Naive thymus-derived CD8-positive, alpha-beta T cell (primary cell): ENCODE measurements around the gene CNTNAP2. TPM values are rescaled to one million over a fixed set of nuclear protein-coding genes. Genes with fewer than 3 reads are reported as not detected.
A peak's percentile ranks its signal among the peaks of the same experiment; 100 is the strongest.

Experiments used
- ATAC-seq, 2 donors: fragments of 150-1000 bp; cut with Tn5 transposase in 1 of 2; sonication (Bioruptor Pico), chemical (Tn5 transposase) in 1 of 2; 1 replicate in 1 of 2; 2 replicates in 1 of 2; pipeline ENCODE4 v1.10.0; 2021; ENCODE audit warnings: mild to moderate bottlenecking in 2 of 2, moderate library complexity in 2 of 2
- POLR2A ChIA-PET: fragments of 350-600 bp; sonication (Branson Sonifier 250); formaldehyde crosslinking; loops from one replicate; lab custom pipeline; 2021; ENCODE audit warnings: antibody characterized with exemption; lab: Charles Lee
- DNase-seq, 10 donors: peaks; one replicate each; pipeline versions ENCODE4 v3.0.0 to v3.0.0-alpha.2; 2020 to 2022
- H3K27ac Mint-ChIP-seq, 10 donors: one replicate each; pipeline ENCODE4 v1.8.0; 2020 to 2022; ENCODE audit warnings: mild to moderate bottlenecking in 10 of 10, mixed read lengths in 10 of 10, moderate library complexity in 4 of 10, inconsistent platforms in 1 of 10
- H3K27me3 Mint-ChIP-seq, 5 donors: one replicate each; pipeline ENCODE4 v1.8.0; 2021 to 2022; ENCODE audit warnings: mixed read lengths in 5 of 5
- H3K36me3 Mint-ChIP-seq, 3 donors: one replicate each; pipeline ENCODE4 v1.8.0; 2020 to 2022; ENCODE audit warnings: mixed read lengths in 3 of 3, mild to moderate bottlenecking in 2 of 3, inconsistent platforms in 1 of 3
- H3K4me1 Mint-ChIP-seq, 4 donors: one replicate each; pipeline ENCODE4 v1.8.0; 2021 to 2022; ENCODE audit warnings: mixed read lengths in 4 of 4
- H3K4me3 Mint-ChIP-seq, 10 donors: one replicate each; pipeline ENCODE4 v1.8.0; 2020 to 2022; ENCODE audit warnings: mild to moderate bottlenecking in 10 of 10, mixed read lengths in 10 of 10, moderate library complexity in 6 of 10, inconsistent platforms in 1 of 10
- H3K9me3 Mint-ChIP-seq, 9 donors: one replicate each; pipeline ENCODE4 v1.8.0; 2020 to 2022; ENCODE audit warnings: mixed read lengths in 9 of 9, mild to moderate bottlenecking in 3 of 9, inconsistent platforms in 1 of 9, moderate library complexity in 1 of 9
- polyA plus RNA-seq, 3 donors: library from polyadenylated mRNA; unstranded; fragments of 300-500 nt; fragmentation: Illumina TruSeq; gene quantifications; one replicate each; pipeline ENCODE4 v1.2.3, GENCODE V29; 2021
- total RNA-seq, 8 experiments: library from RNA in 2 of 8; stranded (reverse) in 2 of 8; gene quantifications; one replicate each; pipeline ENCODE4 v1.2.3 and lab custom pipeline; 2021 to 2026

The CNTNAP2 gene
- total and polyA plus RNA-seq, 5 experiments from 2014 or later: 0.12 to 1.5 (median 0.71) TPM; not detected in 1

DNA sequence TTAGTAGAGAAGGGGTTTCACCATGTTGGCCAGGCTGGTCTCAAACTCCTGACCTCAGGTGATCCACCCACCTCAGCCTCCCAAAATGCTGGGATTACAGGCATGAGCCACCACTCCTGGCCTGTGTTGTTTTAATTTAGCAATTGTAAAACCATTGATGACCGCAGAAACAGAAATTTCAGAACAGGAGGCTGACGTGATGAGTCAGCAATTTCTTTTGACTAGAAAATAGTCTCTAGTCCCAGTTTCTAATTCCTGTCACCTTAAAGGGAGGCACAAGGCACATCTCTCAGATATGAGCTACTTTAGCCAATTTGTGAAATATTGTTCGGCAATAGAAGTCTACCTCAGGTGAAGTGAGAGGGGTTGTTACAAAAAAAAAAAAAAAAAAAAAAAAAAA, 2033.1 kb downstream of the CNTNAP2 start:
- ATAC-seq (no peak), DNase-seq (no peak)
- Mint-ChIP-seq H3K36me3 (peaks cover 0 to 5% (median 0%) of the 10 kb centered on the region in 3 donors), H3K27me3 (peaks cover 4 to 25% (median 10%) of the 10 kb centered on the region in 5 donors), H3K27ac (peak overlapping the region in 1 of 10 donors; percentile 24), H3K4me1 (no peaks in the 10 kb centered on the region), H3K4me3 (no peak overlapping the region), H3K9me3 (peaks cover 0 to 10% (median 0%) of the 10 kb centered on the region in 9 donors)
- POLR2A ChIA-PET: no interaction called here

DNA sequence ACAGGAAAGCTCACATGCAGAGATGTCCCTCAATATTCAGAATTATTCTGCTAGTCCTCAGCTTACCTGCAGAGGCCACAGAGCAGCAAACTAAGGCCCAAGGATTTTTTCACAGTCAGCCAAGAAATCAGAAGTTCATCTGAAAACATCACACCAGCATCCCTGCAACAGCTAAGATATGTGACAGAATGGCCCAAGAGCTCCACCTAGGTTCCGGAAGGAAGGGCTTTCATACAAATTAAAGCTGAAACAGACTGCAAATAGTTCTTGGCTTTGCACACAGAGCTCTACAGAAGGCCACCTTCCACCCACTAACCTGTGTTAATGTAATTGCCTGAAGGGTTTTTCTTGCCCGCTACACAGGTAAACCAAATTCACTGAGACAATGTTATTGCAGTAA, 2035.2 kb downstream of the CNTNAP2 start:
- POLR2A ChIA-PET: no interaction called here
- no peak for DNase-seq
- no peak for ATAC-seq
- Mint-ChIP-seq H3K4me1 (no peaks in the 10 kb centered on the region), H3K9me3 (peaks cover 0 to 10% (median 0%) of the 10 kb centered on the region in 9 donors), H3K4me3 (no peak overlapping the region), H3K36me3 (peaks cover 0 to 4% (median 0%) of the 10 kb centered on the region in 3 donors), H3K27ac (no peak overlapping the region), H3K27me3 (peaks cover 4 to 25% (median 10%) of the 10 kb centered on the region in 5 donors)

DNA sequence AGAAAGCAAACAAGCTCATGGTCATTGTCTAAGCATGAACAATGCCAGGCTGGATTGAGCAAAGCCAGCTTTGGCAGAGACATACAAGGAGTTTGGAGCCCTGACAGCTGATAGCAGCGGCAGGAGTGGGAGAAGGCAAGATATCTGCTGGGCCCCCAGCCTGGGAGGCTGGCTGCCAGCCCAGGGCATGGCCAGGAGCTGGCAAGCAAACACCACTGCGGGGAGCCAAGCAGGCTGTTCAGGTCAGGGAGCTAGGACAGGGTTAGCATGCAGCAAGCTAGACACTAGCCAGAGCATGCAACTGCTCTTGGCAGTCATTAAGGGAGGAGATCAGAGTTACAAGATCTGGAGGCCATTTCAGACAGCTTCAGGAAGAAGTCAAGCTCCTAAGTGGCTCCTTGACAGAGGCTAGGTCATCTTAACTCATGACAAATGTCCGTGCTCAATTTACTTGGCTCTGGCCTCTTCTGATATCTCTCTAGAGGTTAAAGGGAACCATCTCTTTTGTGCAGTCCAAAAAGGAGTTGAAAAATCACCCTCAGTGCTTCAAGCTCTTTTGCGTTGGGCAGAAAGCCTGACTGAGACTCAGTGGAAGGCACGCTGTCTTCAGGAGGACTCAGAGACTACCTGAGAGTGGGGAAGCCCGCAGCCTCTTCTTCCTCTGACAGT, 2037.1 kb downstream of the CNTNAP2 start:
- Mint-ChIP-seq H3K36me3 (peaks cover 0 to 4% (median 0%) of the 10 kb centered on the region in 3 donors), H3K4me3 (no peak overlapping the region), H3K9me3 (peaks cover 0 to 9% (median 0%) of the 10 kb centered on the region in 9 donors), H3K27me3 (peaks cover 3 to 17% (median 9%) of the 10 kb centered on the region in 5 donors), H3K27ac (no peak overlapping the region), H3K4me1 (no peaks in the 10 kb centered on the region)
- no peak for DNase-seq
- ATAC-seq: peak in 1 of 2 donors; percentile 12
- POLR2A ChIA-PET: no interaction called here

- H3K27me3 Mint-ChIP-seq: peaks cover 0 to 8% (median 4%) of the 10 kb centered on the region in 5 donors
- no peaks in the 10 kb centered on the region for H3K4me1 Mint-ChIP-seq
- DNase-seq (no peak), ATAC-seq (no peak)
- no peaks in the 10 kb centered on the region for H3K36me3 Mint-ChIP-seq
- H3K9me3 Mint-ChIP-seq: peaks cover 0 to 9% (median 0%) of the 10 kb centered on the region in 9 donors
- POLR2A ChIA-PET: no interaction called here
- H3K4me3 Mint-ChIP-seq: no peak overlapping the region
- H3K27ac Mint-ChIP-seq: no peak overlapping the region
Observed at GRCh38 chr7:148155000-148155399, 2038.4 kb downstream of the CNTNAP2 start.

DNA sequence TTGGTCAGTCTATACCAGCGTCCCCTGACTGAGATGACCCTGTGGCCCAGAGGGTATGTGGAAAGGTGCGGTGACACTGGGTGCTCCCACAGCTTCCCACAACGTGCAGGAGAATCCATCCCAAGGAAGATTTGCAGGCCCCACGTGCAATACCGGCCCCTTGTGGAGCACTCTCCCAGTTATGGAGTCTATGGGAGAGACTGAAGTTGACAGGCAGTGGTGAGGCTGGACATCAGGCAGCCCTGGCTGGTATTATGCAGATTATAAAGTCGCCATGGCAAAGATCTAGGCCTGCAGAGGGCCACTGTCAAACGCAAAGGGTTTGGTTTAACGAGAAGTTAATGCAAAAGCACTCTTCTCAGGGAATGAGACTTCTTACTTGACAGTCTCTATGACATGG, 2039.2 kb downstream of the CNTNAP2 start:
- Mint-ChIP-seq H3K27me3 (peaks cover 0 to 8% (median 4%) of the 10 kb centered on the region in 5 donors), H3K4me1 (no peaks in the 10 kb centered on the region), H3K27ac (no peak overlapping the region), H3K4me3 (no peak overlapping the region), H3K9me3 (peaks cover 0 to 9% (median 0%) of the 10 kb centered on the region in 9 donors), H3K36me3 (no peaks in the 10 kb centered on the region)
- ATAC-seq: no peak
- DNase-seq: no peak
- POLR2A ChIA-PET: no interaction called here

GRCh38 chr7:148156233-148156632, 2039.6 kb downstream of the CNTNAP2 start:
- no peak overlapping the region for H3K4me3 Mint-ChIP-seq
- H3K36me3 Mint-ChIP-seq: no peaks in the 10 kb centered on the region
- POLR2A ChIA-PET: no interaction called here
- peaks cover 0 to 8% (median 0%) of the 10 kb centered on the region in 9 donors for H3K9me3 Mint-ChIP-seq
- no peaks in the 10 kb centered on the region for H3K4me1 Mint-ChIP-seq
- ATAC-seq: no peak
- H3K27ac Mint-ChIP-seq: no peak overlapping the region
- peaks cover 0 to 10% (median 5%) of the 10 kb centered on the region in 5 donors for H3K27me3 Mint-ChIP-seq
- DNase-seq: no peak

DNA sequence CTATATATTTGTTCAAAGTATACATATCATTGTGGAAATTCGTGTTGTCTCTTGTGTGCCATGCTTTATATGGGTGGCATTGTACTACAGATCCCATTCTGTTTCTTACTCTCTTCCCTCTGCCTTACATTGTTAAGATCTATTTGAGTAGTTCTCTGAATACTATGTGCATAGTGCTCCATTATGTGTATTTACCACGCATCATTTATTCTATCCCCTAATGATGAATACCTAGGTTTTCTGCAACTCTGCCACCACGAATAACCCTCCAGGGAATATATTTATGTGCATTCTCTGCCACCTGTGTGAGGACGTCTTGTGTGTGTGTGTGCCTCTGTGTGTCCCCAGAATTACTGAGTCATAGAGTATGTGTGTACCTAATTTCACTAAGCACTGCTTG, 2042.7 kb downstream of the CNTNAP2 start:
- Mint-ChIP-seq H3K4me1 (no peaks in the 10 kb centered on the region), H3K36me3 (no peaks in the 10 kb centered on the region)
- DNase-seq: no peak

DNA sequence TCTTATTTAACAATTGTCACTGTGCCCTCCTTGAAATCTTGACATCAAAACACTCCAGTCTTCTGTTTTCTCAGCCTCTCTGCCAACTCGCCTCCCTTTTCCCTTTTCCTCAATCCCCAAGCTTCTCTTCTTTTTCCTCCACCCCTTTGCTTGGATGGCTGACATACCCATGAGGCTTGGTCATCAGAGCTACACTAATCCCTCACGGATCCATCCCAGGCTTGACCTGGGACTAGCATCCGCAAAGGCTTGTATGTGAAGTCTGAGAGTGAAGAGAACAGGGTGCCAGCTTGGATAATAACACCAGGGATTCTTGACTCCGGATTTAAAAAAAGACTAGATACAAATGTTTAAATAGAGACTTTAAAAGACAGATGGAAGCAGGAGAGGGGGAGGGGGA, 2045.2 kb downstream of the CNTNAP2 start:
- Mint-ChIP-seq H3K4me3 (no peak overlapping the region), H3K36me3 (no peaks in the 10 kb centered on the region), H3K9me3 (peaks cover 0 to 3% (median 0%) of the 10 kb centered on the region in 9 donors), H3K4me1 (no peaks in the 10 kb centered on the region), H3K27me3 (peaks cover 9 to 32% (median 11%) of the 10 kb centered on the region in 5 donors), H3K27ac (no peak overlapping the region)
- DNase-seq (no peak), ATAC-seq (no peak)
- POLR2A ChIA-PET: no interaction called here

More for the DNA sequence above, 2042.7 kb downstream of the CNTNAP2 start:
- no peak for ATAC-seq
- peaks cover 0 to 13% (median 3%) of the 10 kb centered on the region in 5 donors for H3K27me3 Mint-ChIP-seq
- H3K4me3 Mint-ChIP-seq: no peak overlapping the region
- H3K27ac Mint-ChIP-seq: no peak overlapping the region
- POLR2A ChIA-PET: no interaction called here
- peaks cover 0 to 3% (median 0%) of the 10 kb centered on the region in 9 donors for H3K9me3 Mint-ChIP-seq

GRCh38 chr7:148162808-148163207, 2046.2 kb downstream of the CNTNAP2 start:
- Mint-ChIP-seq H3K36me3 (no peaks in the 10 kb centered on the region), H3K4me1 (peaks cover 0 to 2% (median 0%) of the 10 kb centered on the region in 4 donors), H3K4me3 (no peak overlapping the region), H3K27ac (no peak overlapping the region), H3K27me3 (peaks cover 11 to 37% (median 13%) of the 10 kb centered on the region in 5 donors), H3K9me3 (peaks cover 0 to 3% (median 0%) of the 10 kb centered on the region in 9 donors)
- ATAC-seq (no peak), DNase-seq (no peak)
- POLR2A ChIA-PET: no interaction called here

DNA sequence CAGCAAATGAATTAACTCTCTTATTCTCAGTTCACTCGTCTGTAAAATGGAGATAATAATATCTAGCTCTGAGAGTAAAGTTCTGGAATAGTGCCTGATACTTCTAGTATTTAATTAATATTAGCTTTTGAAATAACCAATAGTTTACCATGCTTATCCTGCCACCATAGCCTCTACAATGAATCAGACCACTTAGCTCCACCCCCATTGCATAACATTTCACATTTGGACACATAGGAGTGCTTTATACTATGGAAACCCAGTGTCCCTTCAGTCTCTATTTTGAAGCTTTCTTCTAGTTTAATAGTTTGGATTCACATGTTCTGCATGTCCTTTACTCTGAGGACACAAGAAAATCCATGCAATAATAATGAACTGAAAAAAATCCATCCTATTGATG, 2046.6 kb downstream of the CNTNAP2 start:
- peaks cover 11 to 37% (median 13%) of the 10 kb centered on the region in 5 donors for H3K27me3 Mint-ChIP-seq
- H3K27ac Mint-ChIP-seq: no peak overlapping the region
- ATAC-seq (no peak), DNase-seq (no peak)
- POLR2A ChIA-PET: no interaction called here
- H3K9me3 Mint-ChIP-seq: peaks cover 0 to 2% (median 0%) of the 10 kb centered on the region in 9 donors
- no peak overlapping the region for H3K4me3 Mint-ChIP-seq
- no peaks in the 10 kb centered on the region for H3K36me3 Mint-ChIP-seq
- peaks cover 0 to 2% (median 0%) of the 10 kb centered on the region in 4 donors for H3K4me1 Mint-ChIP-seq

GRCh38 chr7:148172920-148173319, 2056.3 kb downstream of the CNTNAP2 start:
- no peak for ATAC-seq
- POLR2A ChIA-PET: no interaction called here
- Mint-ChIP-seq H3K4me1 (no peaks in the 10 kb centered on the region), H3K36me3 (no peaks in the 10 kb centered on the region), H3K27me3 (peaks cover 0 to 8% (median 2%) of the 10 kb centered on the region in 5 donors), H3K4me3 (no peak overlapping the region), H3K9me3 (no peaks in the 10 kb centered on the region), H3K27ac (no peak overlapping the region)
- DNase-seq: no peak

DNA sequence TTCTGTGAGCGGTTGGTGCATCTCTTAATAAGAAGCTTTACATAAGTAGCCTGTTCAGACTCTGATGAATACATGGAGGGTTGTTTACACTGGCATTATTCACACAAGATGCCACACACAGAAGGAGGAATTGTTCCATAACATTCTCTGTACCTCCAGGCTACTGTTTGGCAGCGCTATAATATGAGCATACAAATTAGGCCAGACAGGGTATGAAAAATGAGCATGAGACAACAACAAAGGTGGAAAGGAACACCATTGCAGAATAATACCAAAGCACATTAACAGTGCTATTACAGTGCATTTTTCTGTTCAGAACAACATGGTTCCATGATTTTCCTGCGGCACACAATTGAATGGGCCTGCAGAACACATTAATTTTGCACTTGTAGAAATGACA, 2056.8 kb downstream of the CNTNAP2 start:
- POLR2A ChIA-PET: no interaction called here
- no peak overlapping the region for H3K4me3 Mint-ChIP-seq

GRCh38 chr7:148174376-148174775, 2057.8 kb downstream of the CNTNAP2 start:
- Mint-ChIP-seq H3K4me3 (no peak overlapping the region), H3K9me3 (no peaks in the 10 kb centered on the region), H3K36me3 (no peaks in the 10 kb centered on the region), H3K27me3 (peaks cover 0 to 14% (median 2%) of the 10 kb centered on the region in 5 donors), H3K27ac (no peak overlapping the region), H3K4me1 (no peaks in the 10 kb centered on the region)
- POLR2A ChIA-PET: no interaction called here
- no peak for ATAC-seq
- DNase-seq: no peak

More for the DNA sequence above, 2056.8 kb downstream of the CNTNAP2 start:
- Mint-ChIP-seq H3K27ac (no peak overlapping the region), H3K27me3 (peaks cover 0 to 8% (median 2%) of the 10 kb centered on the region in 5 donors), H3K9me3 (no peaks in the 10 kb centered on the region), H3K4me1 (no peaks in the 10 kb centered on the region), H3K36me3 (no peaks in the 10 kb centered on the region)
- no peak for DNase-seq
- ATAC-seq: no peak
